Neuronal stem cell (in vitro differentiated cells): Measurements from ENCODE around the gene TIMM10B.

Experiments used
- DNase-seq: peaks from one replicate; pipeline ENCODE4 v3.0.0-alpha.2; 2013; ENCODE audit warnings: low spot score
- H2AFZ ChIP-seq: one replicate; pipeline ENCODE4 v1.6.1; 2013; ENCODE audit warnings: mild to moderate bottlenecking, low read length, inconsistent platforms
- H2AK5ac ChIP-seq: 2 replicates; pipeline ENCODE4 v1.6.1; 2013; ENCODE audit warnings: low read depth, mild to moderate bottlenecking, inconsistent platforms, low read length, moderate library complexity, mixed read lengths
- H2BK120ac ChIP-seq: 2 replicates; pipeline ENCODE4 v1.6.1; 2013; ENCODE audit warnings: low read depth, mild to moderate bottlenecking, inconsistent platforms, low read length, moderate library complexity, mixed read lengths
- H2BK12ac ChIP-seq: one replicate; pipeline ENCODE4 v1.6.1; 2013; ENCODE audit warnings: low read length, inconsistent platforms
- H2BK15ac ChIP-seq: 2 replicates; pipeline ENCODE4 v1.6.1; 2013; ENCODE audit warnings: mild to moderate bottlenecking, low read length, inconsistent platforms, mixed read lengths
- H2BK5ac ChIP-seq: one replicate; pipeline ENCODE4 v1.6.1; 2013; ENCODE audit warnings: inconsistent platforms, mild to moderate bottlenecking, low read length, moderate library complexity
- H3K14ac ChIP-seq: one replicate; pipeline ENCODE4 v1.6.1; 2013; ENCODE audit warnings: low read length, inconsistent platforms
- H3K18ac ChIP-seq: 2 replicates; pipeline ENCODE4 v1.6.1; 2013; ENCODE audit warnings: low read length, inconsistent platforms
- H3K23ac ChIP-seq: 2 replicates; pipeline ENCODE4 v1.6.1; 2013; ENCODE audit warnings: low read depth, mild to moderate bottlenecking, mixed read lengths, low read length, inconsistent platforms; ENCODE audit not compliant: poor library complexity
- H3K27ac ChIP-seq: replicated peaks from 3 replicates; pipeline ENCODE4 v1.5.1; 2013; ENCODE audit warnings: low read length, inconsistent platforms
- H3K27me3 ChIP-seq, 3 experiments: 2 replicates each; pipeline ENCODE4 v1.6.1; 2013; ENCODE audit warnings: low read length in 3 of 3, mild to moderate bottlenecking in 2 of 3, inconsistent platforms in 1 of 3, low read depth in 1 of 3, mixed read lengths in 1 of 3, moderate library complexity in 1 of 3; ENCODE audit not compliant: control insufficient read depth in 3 of 3, insufficient read depth in 3 of 3
- H3K36me3 ChIP-seq, 2 donors: replicated peaks in 1 of 2; 2 replicates each; pipeline ENCODE4 v1.6.1; 2013; ENCODE audit warnings: low read length in 2 of 2; ENCODE audit not compliant: control insufficient read depth in 2 of 2, insufficient read depth in 2 of 2
- H3K4ac ChIP-seq: 2 replicates; pipeline ENCODE4 v1.6.1; 2013; ENCODE audit warnings: inconsistent platforms, mild to moderate bottlenecking, low read length, moderate library complexity
- H3K4me1 ChIP-seq, 2 donors: 1 replicate in 1 of 2; 2 replicates in 1 of 2; pipeline ENCODE4 v1.6.1; 2013; ENCODE audit warnings: low read length in 2 of 2, low read depth in 1 of 2; ENCODE audit not compliant: control insufficient read depth in 2 of 2, insufficient read depth in 1 of 2
- H3K4me2 ChIP-seq: one replicate; pipeline ENCODE4 v1.6.1; 2013; ENCODE audit warnings: mild to moderate bottlenecking, low read length, inconsistent platforms; ENCODE audit not compliant: insufficient read depth, poor library complexity, severe bottlenecking
- H3K4me3 ChIP-seq, 2 donors: 2 replicates each; pipeline ENCODE4 v1.5.1; 2013; ENCODE audit warnings: low read length in 2 of 2, mild to moderate bottlenecking in 2 of 2, inconsistent platforms in 1 of 2, moderate library complexity in 1 of 2
- H3K79me1 ChIP-seq: one replicate; pipeline ENCODE4 v1.6.1; 2013; ENCODE audit warnings: low read depth, mild to moderate bottlenecking, inconsistent platforms, low read length, moderate library complexity
- H3K9ac ChIP-seq: one replicate; pipeline ENCODE4 v1.6.1; 2013; ENCODE audit warnings: mild to moderate bottlenecking, low read depth, low read length, inconsistent platforms; ENCODE audit not compliant: poor library complexity
- H3K9me3 ChIP-seq, 2 donors: replicated peaks in 1 of 2; 2 replicates each; pipeline versions ENCODE3 to v1.6.1; 2013; ENCODE audit warnings: low read length in 2 of 2, mild to moderate bottlenecking in 2 of 2, inconsistent platforms in 1 of 2, low read depth in 1 of 2, mixed read lengths in 1 of 2, moderate library complexity in 1 of 2; ENCODE audit not compliant: control insufficient read depth in 2 of 2, insufficient read depth in 1 of 2
- H4K8ac ChIP-seq: one replicate; pipeline ENCODE4 v1.6.1; 2013; ENCODE audit warnings: low read depth, mild to moderate bottlenecking, inconsistent platforms, low read length, moderate library complexity
- H4K91ac ChIP-seq: one replicate; pipeline ENCODE4 v1.6.1; 2013; ENCODE audit warnings: low read length, low read depth, mild to moderate bottlenecking, inconsistent platforms; ENCODE audit not compliant: poor library complexity
- WGBS, 2 donors: extraction: QIAGEN DNeasy Blood & Tissue Kit; methylation state at CpG; one replicate each; pipeline ENCODE4 v1.1.7; 2013; ENCODE audit warnings: missing lambda C conversion rate in 2 of 2, mixed read lengths in 1 of 2; ENCODE audit not compliant: insufficient read length in 2 of 2, insufficient replicate concordance in 1 of 2; ENCODE audit errors: extremely low coverage in 2 of 2; 5-methylcytosine and 5-hydroxymethylcytosine counted together

The TIMM10B gene

DNA sequence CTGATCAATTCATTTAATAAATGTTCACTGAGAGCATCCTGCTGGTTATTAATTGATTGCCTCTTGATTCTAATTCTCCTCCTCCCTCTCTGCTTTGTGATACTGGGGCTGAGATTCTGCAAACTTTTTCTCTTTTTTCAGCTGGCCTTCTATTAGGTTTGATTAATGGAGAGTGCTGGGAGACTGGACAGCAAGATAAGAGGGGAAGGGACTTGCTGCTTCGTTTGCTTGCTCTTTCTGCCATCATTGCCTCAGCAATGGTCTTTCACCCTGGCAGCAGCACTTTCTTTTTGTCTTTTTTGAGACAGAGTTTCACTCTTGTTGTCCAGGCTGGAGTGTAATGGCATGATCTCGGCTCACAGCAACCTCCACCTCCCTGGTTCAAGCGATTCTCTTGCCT is 22.9 kb downstream of the TIMM10B start:
- Histone ChIP-seq H2BK12ac (no peak overlapping the region), H2AK5ac (no peak overlapping the region), H2BK15ac (no peak overlapping the region), H3K79me1 (no peaks in the 10 kb centered on the region), H4K91ac (no peak overlapping the region), H2BK5ac (no peak overlapping the region), H2BK120ac (no peak overlapping the region), H3K23ac (no peak overlapping the region), H3K4ac (no peak overlapping the region), H3K27ac (no peak overlapping the region), H3K18ac (no peak overlapping the region), H3K4me2 (no peak overlapping the region), H4K8ac (no peak overlapping the region), H3K9ac (no peak overlapping the region), H3K4me1 (no peaks in the 10 kb centered on the region), H3K27me3 (no peaks in the 10 kb centered on the region), H3K14ac (no peak overlapping the region), H3K9me3 (no peaks in the 10 kb centered on the region), H3K4me3 (no peak overlapping the region), H2AFZ (no peak overlapping the region), H3K36me3 (peaks cover 3 to 32% of the 10 kb centered on the region in 2 donors)
- WGBS, 2 donors, result no CpG with 5 or more reads among the region's 3 CpGs
- no peak for DNase-seq

DNA sequence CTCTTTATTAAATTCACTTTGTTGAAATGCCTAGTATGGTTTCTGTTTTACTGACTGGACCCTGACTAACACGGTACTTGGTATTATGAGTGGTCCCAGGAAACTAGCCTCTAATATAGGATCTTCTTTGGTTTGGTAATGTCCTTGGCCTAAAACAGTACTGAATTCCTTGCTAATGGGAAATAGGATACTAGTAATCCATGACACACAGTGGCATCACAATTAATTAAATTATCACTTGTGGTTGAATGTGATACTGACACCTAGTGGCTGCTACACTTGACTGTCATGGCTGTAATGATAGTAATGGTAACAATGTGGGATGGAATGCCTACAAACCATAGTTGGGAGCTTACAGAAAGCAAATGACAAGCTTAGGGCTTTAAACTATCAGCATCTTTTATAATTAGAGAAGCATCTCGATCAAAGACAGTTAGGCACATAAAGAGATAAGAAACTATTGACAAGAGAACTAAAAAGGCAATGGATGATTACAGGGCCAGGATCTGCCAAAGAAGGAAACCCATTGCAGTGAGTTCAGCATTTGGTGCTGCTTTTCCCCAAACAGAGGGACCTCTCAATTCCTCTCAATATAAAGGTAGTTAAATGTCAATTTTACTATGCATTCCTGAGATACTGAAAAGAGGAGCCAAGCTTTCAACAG is 24.4 kb downstream of the TIMM10B start:
- Histone ChIP-seq H3K4me3 (no peak overlapping the region), H2AFZ (no peak overlapping the region), H3K23ac (no peak overlapping the region), H3K79me1 (no peaks in the 10 kb centered on the region), H3K18ac (no peak overlapping the region), H3K14ac (no peak overlapping the region), H3K4ac (no peak overlapping the region), H3K9ac (no peak overlapping the region), H2BK5ac (no peak overlapping the region), H2BK15ac (no peak overlapping the region), H3K4me1 (no peaks in the 10 kb centered on the region), H3K27ac (no peak overlapping the region), H3K9me3 (no peaks in the 10 kb centered on the region), H3K36me3 (peaks cover 3 to 40% of the 10 kb centered on the region in 2 donors), H3K4me2 (no peak overlapping the region), H2BK120ac (no peak overlapping the region), H3K27me3 (no peaks in the 10 kb centered on the region), H4K8ac (no peak overlapping the region), H4K91ac (no peak overlapping the region), H2BK12ac (no peak overlapping the region), H2AK5ac (no peak overlapping the region)
- no peak for DNase-seq
- WGBS, 2 donors, result no CpG with 5 or more reads among the region's 2 CpGs

DNA sequence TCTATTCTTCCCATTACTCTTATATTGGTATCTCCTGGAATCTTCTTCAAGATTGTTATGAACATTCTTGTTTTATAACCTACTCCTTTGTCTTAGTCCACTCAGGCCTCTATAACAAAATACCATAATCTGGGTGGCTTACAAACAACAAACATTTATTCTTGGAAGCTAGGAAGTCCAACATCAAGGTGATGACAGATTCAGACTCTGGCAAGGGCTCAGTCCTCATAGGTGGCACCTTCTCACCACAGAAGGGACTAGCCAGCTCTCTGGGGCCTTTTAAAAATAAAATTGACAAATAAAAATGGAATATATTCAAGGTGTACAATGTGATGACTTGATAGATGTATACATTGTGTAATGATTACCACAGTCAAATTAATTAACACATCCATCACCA is 35.6 kb downstream of the TIMM10B start:
- Histone ChIP-seq H3K4ac (no peak overlapping the region), H3K18ac (no peak overlapping the region), H2AFZ (no peak overlapping the region), H2BK12ac (no peak overlapping the region), H2AK5ac (no peak overlapping the region), H2BK5ac (no peak overlapping the region), H3K4me2 (no peak overlapping the region), H2BK15ac (no peak overlapping the region), H3K4me3 (no peak overlapping the region), H3K27me3 (no peaks in the 10 kb centered on the region), H3K79me1 (no peaks in the 10 kb centered on the region), H3K9me3 (peaks cover 1 to 9% of the 10 kb centered on the region in 2 donors), H3K9ac (no peak overlapping the region), H2BK120ac (no peak overlapping the region), H3K27ac (no peak overlapping the region), H3K14ac (no peak overlapping the region), H3K36me3 (peaks cover 10 to 55% of the 10 kb centered on the region in 2 donors), H3K23ac (no peak overlapping the region), H4K91ac (no peak overlapping the region), H4K8ac (no peak overlapping the region), H3K4me1 (peaks cover 0 to 2% of the 10 kb centered on the region in 2 donors)
- DNase-seq, result no peak

DNA sequence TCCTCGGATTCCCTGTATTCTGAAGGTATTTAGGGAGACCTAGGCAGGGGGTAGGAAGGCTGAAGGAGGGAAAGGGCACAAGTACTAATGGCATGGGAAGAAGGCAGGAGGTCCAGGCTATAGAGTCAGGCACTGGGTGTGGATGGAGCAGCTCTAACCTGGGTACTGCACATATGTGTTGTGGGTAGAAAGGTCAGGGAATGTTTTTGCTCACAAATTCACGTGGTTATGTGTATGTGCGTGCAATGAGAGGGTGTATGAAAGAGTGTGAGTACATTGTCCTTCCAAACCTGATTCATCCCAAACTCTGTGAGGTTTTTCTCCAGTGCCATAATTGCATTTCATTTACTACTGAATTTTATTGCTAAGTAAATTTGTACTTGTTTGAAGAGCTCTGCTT is 39.0 kb downstream of the TIMM10B start:
- H3K4me1 ChIP-seq, result peaks cover 0 to 2% of the 10 kb centered on the region in 2 donors
- no peak overlapping the region for H3K4ac ChIP-seq
- H2BK120ac ChIP-seq, result no peak overlapping the region
- no peak overlapping the region for H3K9ac ChIP-seq
- DNase-seq, result no peak
- no peak overlapping the region for H4K8ac ChIP-seq
- WGBS, 2 donors, result no CpG with 5 or more reads among the region's 3 CpGs
- H3K79me1 ChIP-seq, result no peaks in the 10 kb centered on the region
- H3K23ac ChIP-seq, result no peak overlapping the region
- H3K27me3 ChIP-seq, result no peaks in the 10 kb centered on the region
- no peak overlapping the region for H3K27ac ChIP-seq
- peaks cover 0 to 1% of the 10 kb centered on the region in 2 donors for H3K9me3 ChIP-seq
- no peak overlapping the region for H2BK12ac ChIP-seq
- H2AK5ac ChIP-seq, result no peak overlapping the region
- no peak overlapping the region for H3K18ac ChIP-seq
- H3K36me3 ChIP-seq, result peaks cover 9 to 44% of the 10 kb centered on the region in 2 donors
- no peak overlapping the region for H3K14ac ChIP-seq
- H2AFZ ChIP-seq, result no peak overlapping the region
- H2BK5ac ChIP-seq, result no peak overlapping the region
- H3K4me3 ChIP-seq, result no peak overlapping the region
- no peak overlapping the region for H4K91ac ChIP-seq
- no peak overlapping the region for H2BK15ac ChIP-seq
- H3K4me2 ChIP-seq, result no peak overlapping the region
